IMR-90 (cell line): ENCODE data around the gene IL18BP. TPM values are rescaled to one million over a fixed set of nuclear protein-coding genes. Genes with fewer than 3 reads are reported as not detected.
A peak's percentile ranks its signal among the peaks of the same experiment; 100 is the strongest.

Experiments used
- ATAC-seq: fragments of 200-7000 bp; cut with Tn5 transposase; 2 replicates; pipeline ENCODE4 v1.9.1; 2020; ENCODE audit warnings: low read depth, mild to moderate bottlenecking, moderate library complexity
- BruUV-seq: library from RNA; stranded (reverse); fragments of 400-500 nt; replicated peaks from 2 replicates; lab custom pipeline; 2021; lab: Mats Ljungman, UMichigan
- CTCF ChIA-PET: fragments of 300-600 bp; formaldehyde crosslinking; extraction: SDS; loops from one replicate; lab custom pipeline; 2021; ENCODE audit warnings: antibody characterized with exemption; lab: Yijun Ruan, JAX
- POLR2A ChIA-PET: fragments of 300-600 bp; sonication (Branson Sonifier 250); formaldehyde crosslinking; loops from one replicate; lab custom pipeline; 2022; ENCODE audit warnings: antibody characterized with exemption; ENCODE audit not compliant: unreplicated experiment; lab: Charles Lee
- DNase-seq: peaks from one replicate; pipeline ENCODE4 v3.0.0; 2013
- H2AFZ ChIP-seq: replicated peaks from 2 replicates; pipeline ENCODE3; 2013; ENCODE audit warnings: low read length, mild to moderate bottlenecking; ENCODE audit not compliant: poor library complexity
- H2AK5ac ChIP-seq: 2 replicates; pipeline ENCODE4 v1.6.1; 2013; ENCODE audit warnings: low read depth, low read length, inconsistent platforms
- H2AK9ac ChIP-seq: replicated peaks from 2 replicates; pipeline ENCODE3; 2013; ENCODE audit warnings: mild to moderate bottlenecking, low read depth, low read length, moderate library complexity; ENCODE audit not compliant: poor library complexity
- H2BK120ac ChIP-seq: 2 replicates; pipeline ENCODE4 v1.6.1; 2013; ENCODE audit warnings: low read depth, low read length, inconsistent platforms
- H2BK15ac ChIP-seq: 3 replicates; pipeline ENCODE4 v1.6.1; 2013; ENCODE audit warnings: low read depth, low read length, inconsistent platforms
- H2BK20ac ChIP-seq: 2 replicates; pipeline ENCODE4 v1.6.1; 2013; ENCODE audit warnings: low read depth, mild to moderate bottlenecking, inconsistent platforms, low read length, moderate library complexity
- H2BK5ac ChIP-seq: 2 replicates; pipeline ENCODE4 v1.6.1; 2013; ENCODE audit warnings: mild to moderate bottlenecking, low read depth, low read length, inconsistent platforms; ENCODE audit not compliant: poor library complexity, severe bottlenecking
- H3K14ac ChIP-seq: replicated peaks from 2 replicates; pipeline ENCODE4 v1.6.1; 2013; ENCODE audit warnings: low read depth, low read length, inconsistent platforms
- H3K18ac ChIP-seq: 2 replicates; pipeline ENCODE4 v1.6.1; 2013; ENCODE audit warnings: low read depth, low read length, control low read depth
- H3K23ac ChIP-seq: 2 replicates; pipeline ENCODE4 v1.6.1; 2013; ENCODE audit warnings: low read depth, low read length, inconsistent platforms
- H3K27ac ChIP-seq: 2 replicates; pipeline ENCODE4 v1.5.1; 2013; ENCODE audit warnings: mild to moderate bottlenecking, control low read depth, low read length; ENCODE audit not compliant: insufficient read depth
- H3K27me3 ChIP-seq: 2 replicates; pipeline ENCODE4 v1.6.1; 2013; ENCODE audit warnings: low read length; ENCODE audit not compliant: control insufficient read depth, insufficient read depth
- H3K36me3 ChIP-seq: 2 replicates; pipeline ENCODE4 v1.6.1; 2013; ENCODE audit warnings: low read length, mixed read lengths; ENCODE audit not compliant: control insufficient read depth, insufficient read depth
- H3K4ac ChIP-seq: 2 replicates; pipeline ENCODE4 v1.6.1; 2013; ENCODE audit warnings: low read depth, low read length, inconsistent platforms
- H3K4me1 ChIP-seq: 2 replicates; pipeline ENCODE4 v1.6.1; 2013; ENCODE audit warnings: low read length, mixed read lengths; ENCODE audit not compliant: control insufficient read depth, insufficient read depth
- H3K4me2 ChIP-seq: 2 replicates; pipeline ENCODE4 v1.6.1; 2013; ENCODE audit warnings: low read depth, mild to moderate bottlenecking, control low read depth, low read length, moderate library complexity
- H3K4me3 ChIP-seq: 2 replicates; pipeline ENCODE4 v1.5.1; 2013; ENCODE audit warnings: low read depth, mild to moderate bottlenecking, control low read depth, low read length, moderate library complexity; ENCODE audit not compliant: insufficient read depth
- H3K56ac ChIP-seq: 2 replicates; pipeline ENCODE4 v1.6.1; 2013; ENCODE audit warnings: low read length, inconsistent platforms; ENCODE audit not compliant: insufficient read depth; ENCODE audit errors: extremely low read depth
- H3K79me1 ChIP-seq, 2 experiments: 2 replicates each; pipeline ENCODE4 v1.6.1; 2013; ENCODE audit warnings: low read length in 2 of 2, inconsistent platforms in 1 of 2, low read depth in 1 of 2
- H3K9ac ChIP-seq: 2 replicates; pipeline ENCODE4 v1.6.1; 2013; ENCODE audit warnings: low read depth, low read length, control low read depth
- H3K9me1 ChIP-seq: 2 replicates; pipeline ENCODE4 v1.6.1; 2013; ENCODE audit warnings: low read length, inconsistent platforms; ENCODE audit not compliant: insufficient read depth
- H3K9me3 ChIP-seq: 2 replicates; pipeline ENCODE4 v1.6.1; 2013; ENCODE audit warnings: low read length; ENCODE audit not compliant: control insufficient read depth, insufficient read depth
- H4K20me1 ChIP-seq: 2 replicates; pipeline ENCODE4 v1.6.1; 2013; ENCODE audit warnings: low read length, inconsistent platforms; ENCODE audit not compliant: insufficient read depth
- H4K5ac ChIP-seq: 2 replicates; pipeline ENCODE4 v1.6.1; 2013; ENCODE audit warnings: mild to moderate bottlenecking, low read depth, low read length, control low read depth
- H4K8ac ChIP-seq, 2 experiments: 2 replicates each; pipeline ENCODE4 v1.6.1; 2013; ENCODE audit warnings: low read depth in 2 of 2, low read length in 2 of 2, control low read depth in 1 of 2, inconsistent platforms in 1 of 2
- H4K91ac ChIP-seq: 2 replicates; pipeline ENCODE4 v1.6.1; 2013; ENCODE audit warnings: low read depth, low read length, inconsistent platforms; ENCODE audit not compliant: insufficient read depth
- BHLHE40 ChIP-seq: fragments of 150-350 bp; IDR thresholded peaks from 2 replicates; pipeline ENCODE4 v1.6.1; 2016; ENCODE audit warnings: mild to moderate bottlenecking, low read depth, low read length
- CEBPB ChIP-seq: IDR thresholded peaks from 2 replicates; pipeline ENCODE4 v1.6.1; 2012; ENCODE audit warnings: low read depth, low read length, improper control_type of control experiment
- CHD1 ChIP-seq: IDR thresholded peaks from 2 replicates; pipeline ENCODE4 v1.6.1; 2012; ENCODE audit warnings: low read depth, low read length, improper control_type of control experiment
- FOS ChIP-seq: fragments of 150-350 bp; IDR thresholded peaks from 2 replicates; pipeline ENCODE4 v1.6.1; 2016; ENCODE audit warnings: low read depth, low read length
- MAZ ChIP-seq: IDR thresholded peaks from 2 replicates; pipeline ENCODE4 v1.6.1; 2012; ENCODE audit warnings: low read depth, mild to moderate bottlenecking, low read length, improper control_type of control experiment, moderate library complexity, borderline replicate concordance
- MXI1 ChIP-seq: IDR thresholded peaks from 2 replicates; pipeline ENCODE4 v1.6.1; 2012; ENCODE audit warnings: low read depth, mild to moderate bottlenecking, low read length, moderate library complexity, borderline replicate concordance
- POLR2A ChIP-seq: IDR thresholded peaks from 2 replicates; pipeline ENCODE4 v1.6.1; 2012; ENCODE audit warnings: mild to moderate bottlenecking, low read depth, low read length
- RAD21 ChIP-seq: IDR thresholded peaks from 2 replicates; pipeline ENCODE4 v1.6.1; 2012; ENCODE audit warnings: low read length, improper control_type of control experiment
- RCOR1 ChIP-seq: IDR thresholded peaks from 2 replicates; pipeline ENCODE4 v1.6.1; 2012; ENCODE audit warnings: mild to moderate bottlenecking, low read length, improper control_type of control experiment; ENCODE audit not compliant: insufficient replicate concordance
- RFX5 ChIP-seq: IDR thresholded peaks from 2 replicates; pipeline ENCODE4 v1.8.0; 2012; ENCODE audit warnings: low read depth, mild to moderate bottlenecking, low read length, moderate library complexity
- SMC3 ChIP-seq: fragments of 150-350 bp; IDR thresholded peaks from 2 replicates; pipeline ENCODE4 v1.6.1; 2016; ENCODE audit warnings: low read depth, mild to moderate bottlenecking, antibody characterized with exemption, low read length, moderate library complexity
- WGBS, 2 experiments: methylation state at CpG; one replicate each; pipeline versions ENCODE4 v1.1.5 to v1.1.7; 2013; ENCODE audit warnings: missing lambda C conversion rate in 2 of 2; ENCODE audit not compliant: insufficient read length in 1 of 2; ENCODE audit errors: extremely low coverage in 2 of 2; 5-methylcytosine and 5-hydroxymethylcytosine counted together
- dilution Hi-C: fragments of 300-500 bp; cut with HindIII; formaldehyde crosslinking; loops from one replicate; pipeline ENCODE4 v1.14.3; 2018; ENCODE audit warnings: low sequenced_read_pairs; ENCODE audit not compliant: unreplicated experiment
- in situ Hi-C: fragments of 300-500 bp; cut with MboI; formaldehyde crosslinking; loops from 3 replicates; pipeline ENCODE4 v1.14.3; 2019; ENCODE audit warnings: low sequenced_read_pairs, inconsistent platforms, mixed read lengths
- intact Hi-C: fragments of 100-400 bp; cut with micrococcal nuclease; formaldehyde crosslinking; loops from 2 replicates; pipeline ENCODE4 v1.10.0; 2022
- polyA plus RNA-seq, 3 experiments: library from polyadenylated mRNA; depleted of rRNA; stranded (reverse); fragments of >200 nt; gene quantifications; 2 replicates each; pipeline ENCODE4 v1.2.3, GENCODE V29; 2012; ENCODE audit warnings: low replicate concordance in 1 of 3
- total RNA-seq: library from RNA; depleted of rRNA; stranded (reverse); fragments of >200 nt; gene quantifications from 2 replicates; pipeline ENCODE4 v1.2.3, GENCODE V29; 2012
- TF ChIP-seq, protein P1 (sequence below): conservative IDR thresholded peaks from 2 replicates; pipeline ENCODE4 v1.5.1; 2012; ENCODE audit warnings: mild to moderate bottlenecking, low read depth, low read length, improper control_type of control experiment
- TF ChIP-seq, protein P2 (sequence below): fragments of 150-350 bp; IDR thresholded peaks from 2 replicates; pipeline ENCODE4 v1.6.1; 2017; ENCODE audit warnings: mild to moderate bottlenecking, antibody characterized with exemption, low read length, low read depth

IL18BP gene
- total and polyA plus RNA-seq, 2 of the 4 experiments (the other 2 are of a cell fraction) = 0.90 to 3.2 TPM

DNA sequence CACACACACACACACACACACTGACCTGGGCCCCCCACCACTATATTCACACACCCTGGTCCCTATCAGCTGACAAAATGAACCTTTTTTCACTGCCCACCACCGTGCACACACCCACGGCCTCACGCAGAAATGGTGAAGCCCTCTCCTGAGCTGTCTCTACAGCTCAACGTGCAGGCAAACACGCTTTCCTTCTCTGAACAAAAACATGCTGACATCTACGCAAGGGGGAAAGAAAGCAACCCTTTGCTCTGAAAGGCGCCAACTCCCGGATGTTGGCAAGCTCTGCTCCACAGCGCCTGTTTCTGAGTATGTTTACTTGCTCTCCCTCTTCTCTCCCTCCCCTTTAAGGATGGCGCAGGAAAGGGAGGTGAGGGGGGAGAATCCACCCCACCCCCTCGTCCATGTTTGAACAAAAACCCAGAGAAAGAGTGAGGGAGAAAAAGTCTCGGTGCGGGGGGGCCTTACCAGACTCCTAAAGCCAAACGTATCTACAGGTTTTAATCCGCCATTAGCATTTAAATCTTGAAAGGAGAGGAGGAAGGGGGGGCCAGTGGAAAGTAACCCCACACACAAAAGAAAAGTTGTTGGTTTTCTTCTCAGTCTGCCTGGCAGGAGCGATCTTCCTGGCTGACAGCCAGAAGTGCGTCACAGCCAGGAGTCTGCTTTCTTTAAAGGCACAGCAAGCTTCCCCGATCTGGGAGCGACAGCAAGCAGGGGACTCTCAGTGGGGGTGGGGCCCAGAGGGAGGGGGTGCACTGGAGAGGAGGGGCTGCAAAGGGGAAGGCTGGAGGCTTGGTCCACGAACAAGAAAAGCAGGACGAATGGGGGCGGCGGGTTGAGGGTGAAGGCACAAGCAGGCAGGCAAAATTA is 42.0 kb downstream of the IL18BP start:
- in situ Hi-C loops (no loop called here), dilution Hi-C loops (no loop called here), intact Hi-C loops (loop anchor here (1.0 kb wide), 1 partner anchor 40 kb away; the partner anchor contains the start of genes LRRC51 and NUMA1)
- peak overlapping the region; percentile 93 for H2AFZ ChIP-seq
- H3K18ac ChIP-seq = peak overlapping the region; percentile 93
- H3K4me2 ChIP-seq = peak overlapping the region; percentile 84
- BruUV-seq = TSS peak; percentile 45
- peak overlapping the region; percentile 96; the same call in 2 of the 3 replicates for H2BK15ac ChIP-seq
- H3K9me1 ChIP-seq = peaks cover 18% of the 10 kb centered on the region
- H3K27ac ChIP-seq = peak overlapping the region; percentile 95
- peaks cover 29% of the 10 kb centered on the region for H4K20me1 ChIP-seq
- peak overlapping the region; percentile 98 for H3K23ac ChIP-seq
- peak; percentile 67 for ATAC-seq
- peak overlapping the region; percentile 99 for H3K9ac ChIP-seq
- H2AK5ac ChIP-seq = peak overlapping the region; percentile 100
- ChIA-PET POLR2A (interaction anchor here (0.6 to 1.7 kb wide), 3 partner anchors 25 to 60 kb away, joined by 4 to 6 read pairs (median 4); no protein-coding TSS in a partner anchor), CTCF (interaction anchor here (1.0 to 4.0 kb wide), 5 partner anchors 16 to 391 kb away, joined by 3 to 12 read pairs (median 3); no protein-coding TSS in a partner anchor)
- peak overlapping the region; percentile 99 for H4K91ac ChIP-seq
- peaks cover 11 to 90% of the 10 kb centered on the region in 2 experiments for H3K79me1 ChIP-seq
- H2AK9ac ChIP-seq = peak overlapping the region; percentile 100
- 0% methylated on average over 3 of the region's 23 CpGs; no CpG with 5 or more reads in 1 of the 2 experiments for WGBS, 2 experiments
- DNase-seq = peak; percentile 95
- peak overlapping the region; percentile 98 for H4K5ac ChIP-seq
- peak overlapping the region; percentile 96 for H3K4ac ChIP-seq
- H3K36me3 ChIP-seq = peaks cover under 1% of the 10 kb centered on the region; the same call in 1 of the 2 replicates
- no peaks in the 10 kb centered on the region for H3K9me3 ChIP-seq
- H2BK5ac ChIP-seq = peak overlapping the region; percentile 96
- H3K4me3 ChIP-seq = peak overlapping the region; percentile 76
- peaks cover 10% of the 10 kb centered on the region for H3K4me1 ChIP-seq
- peak overlapping the region; percentile 100 for H4K8ac ChIP-seq
- H2BK120ac ChIP-seq = peak overlapping the region; percentile 87
- H2BK20ac ChIP-seq = peak overlapping the region; percentile 77
- H3K27me3 ChIP-seq = no peaks in the 10 kb centered on the region
- H3K14ac ChIP-seq = peak overlapping the region; percentile 98
- H3K56ac ChIP-seq = peak overlapping the region; percentile 98
- TF ChIP-seq BHLHE40 (no peak), CHD1 (no peak), RCOR1 (no peak), SMC3 (peak; percentile 18; the same call in 1 of the 2 replicates), MXI1 (peak; percentile 88; the same call in 1 of the 2 replicates), MAZ (peak; percentile 94), RAD21 (peak; percentile 15; the same call in 1 of the 2 replicates), FOS (no peak), POLR2A (peak; percentile 67; the same call in 1 of the 2 replicates), RFX5 (no peak), CEBPB (no peak)
- TF ChIP-seq, protein P1, sequence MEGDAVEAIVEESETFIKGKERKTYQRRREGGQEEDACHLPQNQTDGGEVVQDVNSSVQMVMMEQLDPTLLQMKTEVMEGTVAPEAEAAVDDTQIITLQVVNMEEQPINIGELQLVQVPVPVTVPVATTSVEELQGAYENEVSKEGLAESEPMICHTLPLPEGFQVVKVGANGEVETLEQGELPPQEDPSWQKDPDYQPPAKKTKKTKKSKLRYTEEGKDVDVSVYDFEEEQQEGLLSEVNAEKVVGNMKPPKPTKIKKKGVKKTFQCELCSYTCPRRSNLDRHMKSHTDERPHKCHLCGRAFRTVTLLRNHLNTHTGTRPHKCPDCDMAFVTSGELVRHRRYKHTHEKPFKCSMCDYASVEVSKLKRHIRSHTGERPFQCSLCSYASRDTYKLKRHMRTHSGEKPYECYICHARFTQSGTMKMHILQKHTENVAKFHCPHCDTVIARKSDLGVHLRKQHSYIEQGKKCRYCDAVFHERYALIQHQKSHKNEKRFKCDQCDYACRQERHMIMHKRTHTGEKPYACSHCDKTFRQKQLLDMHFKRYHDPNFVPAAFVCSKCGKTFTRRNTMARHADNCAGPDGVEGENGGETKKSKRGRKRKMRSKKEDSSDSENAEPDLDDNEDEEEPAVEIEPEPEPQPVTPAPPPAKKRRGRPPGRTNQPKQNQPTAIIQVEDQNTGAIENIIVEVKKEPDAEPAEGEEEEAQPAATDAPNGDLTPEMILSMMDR = no peak
- TF ChIP-seq, protein P2, sequence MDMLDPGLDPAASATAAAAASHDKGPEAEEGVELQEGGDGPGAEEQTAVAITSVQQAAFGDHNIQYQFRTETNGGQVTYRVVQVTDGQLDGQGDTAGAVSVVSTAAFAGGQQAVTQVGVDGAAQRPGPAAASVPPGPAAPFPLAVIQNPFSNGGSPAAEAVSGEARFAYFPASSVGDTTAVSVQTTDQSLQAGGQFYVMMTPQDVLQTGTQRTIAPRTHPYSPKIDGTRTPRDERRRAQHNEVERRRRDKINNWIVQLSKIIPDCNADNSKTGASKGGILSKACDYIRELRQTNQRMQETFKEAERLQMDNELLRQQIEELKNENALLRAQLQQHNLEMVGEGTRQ = no peak; the same call in 1 of the 2 replicates
